Spleen (tissue), 7 donors: ENCODE data around the gene RGS17.

Experiments used
- CTCF ChIP-seq, 11 experiments: fragments of 200-600 bp in 7 of 11; fragments of 450-650 bp in 4 of 11; sonication (generic) in 4 of 11; IDR thresholded peaks in 8 of 11; conservative IDR thresholded peaks in 3 of 11; 1 replicate in 7 of 11; 2 replicates in 4 of 11; pipeline versions ENCODE4 v1.4.0 to v1.8.0; 2016 to 2021; ENCODE audit warnings: antibody characterized with exemption in 11 of 11, inconsistent platforms in 4 of 11, mild to moderate bottlenecking in 1 of 11
- POLR2A ChIP-seq, 3 donors: fragments of 450-650 bp; IDR thresholded peaks; one replicate each; pipeline ENCODE4 v1.5.1; 2017; ENCODE audit warnings: antibody characterized with exemption in 3 of 3, mild to moderate bottlenecking in 1 of 3
- POLR2AphosphoS5 ChIP-seq, 3 donors: sonication (generic); formaldehyde crosslinking; IDR thresholded peaks; one replicate each; pipeline ENCODE4 v1.5.1; 2017; ENCODE audit warnings: antibody characterized with exemption in 3 of 3
- donor health status: DM: no; HTN: no; CAD: no; lungs with moderate emphysema.
- donor health status: DM: no; HTN: no; CAD: no.
- donor health status: DM: no; HTN: no; CAD: no.

- TF ChIP-seq POLR2A (IDR thresholded peaks at IDR 0.05): no peak
- no peak for TF ChIP-seq CTCF (IDR thresholded peaks at IDR 0.05 in 8 of 11, conservative IDR thresholded peaks at IDR 0.05 in 3 of 11)
- TF ChIP-seq POLR2AphosphoS5 (IDR thresholded peaks at IDR 0.05): no peak
Measured at GRCh38 chr6:153135681-153136080, 4.6 kb upstream of the RGS17 start.
